HFF-Myc (cell line): Measurements from ENCODE around the gene ZMAT2.
"Not testable (repeated sequence)": the region's sequence is repeated elsewhere in the genome, so short reads cannot be mapped to it uniquely, and the experiment has no call there.

ENCODE experiments used
- DNase-seq: peaks from one replicate; pipeline ENCODE4 v3.0.0-alpha.2; 2011; ENCODE audit warnings: low read depth; ENCODE audit errors: extremely low read depth
- H3K4me3 ChIP-seq: replicated peaks from 2 replicates; pipeline ENCODE4 v1.5.1; 2011; ENCODE audit warnings: low read depth, mild to moderate bottlenecking, control low read depth, low read length
- CTCF ChIP-seq: IDR thresholded peaks from 2 replicates; pipeline ENCODE4 v1.5.1; 2012; ENCODE audit warnings: mild to moderate bottlenecking, low read depth, low read length, control low read depth; ENCODE audit errors: missing control alignments

The ZMAT2 gene

GRCh38 chr5:140700177-140701144, at the start of gene ZMAT2:
TSS of gene ZMAT2 (plus strand) at chr5:140700447. CDS start at chr5:140700461, 14 bp downstream.
- TF ChIP-seq CTCF = no peak
- DNase-seq = peak; percentile 95
- peak within 1 kb of the TSS; percentile 91 for H3K4me3 ChIP-seq

- TF ChIP-seq CTCF = no peak
- H3K4me3 ChIP-seq = no peak overlapping the region
- DNase-seq = no peak
Measured at GRCh38 chr5:140658870-140659269, 41.4 kb upstream of the ZMAT2 start.

- not testable (repeated sequence) for DNase-seq, H3K4me3 ChIP-seq
Measured at GRCh38 chr5:140660371-140660770, 39.9 kb upstream of the ZMAT2 start.

- TF ChIP-seq CTCF = no peak
Measured at GRCh38 chr5:140664030-140664358, 36.3 kb upstream of the ZMAT2 start.

GRCh38 chr5:140664359-140665119, 35.7 kb upstream of the ZMAT2 start, which contains the start of gene WDR55:
TSS of gene WDR55 (plus strand) at chr5:140664904. CDS start at chr5:140664913, 9 bp downstream.
- H3K4me3 ChIP-seq = peak within 1 kb of the TSS; percentile 97
- peak; percentile 70 for DNase-seq
- TF ChIP-seq CTCF = no peak

More at GRCh38 chr5:140664030-140664358, 36.3 kb upstream of the ZMAT2 start:
- peak overlapping the region; percentile 97 for H3K4me3 ChIP-seq
- DNase-seq = no peak

- not testable (repeated sequence) for DNase-seq, H3K4me3 ChIP-seq
Measured at GRCh38 chr5:140671035-140671434, 29.2 kb upstream of the ZMAT2 start.

- no peak for DNase-seq
- no peak for TF ChIP-seq CTCF
- no peak overlapping the region for H3K4me3 ChIP-seq
Measured at GRCh38 chr5:140671472-140672125, 28.6 kb upstream of the ZMAT2 start.
